Activated T-cell treated with anti-CD3 and anti-CD28 coated beads, Interleukin-2, amount 50 U/mL, for 48 hours (primary cell): Measurements from ENCODE around the gene C2CD2.
A peak's percentile ranks its signal among the peaks of the same experiment; 100 is the strongest.
"Not testable (repeated sequence)": the region's sequence is repeated elsewhere in the genome, so short reads cannot be mapped to it uniquely, and the experiment has no call there.

Experiments
- DNase-seq, 2 experiments: peaks; one replicate each; pipeline ENCODE4 v3.0.0-alpha.2; 2020

C2CD2 gene

GRCh38 chr21:41974752-41975053 lies 20.9 kb upstream of the C2CD2 start:
- no peak for DNase-seq

DNA sequence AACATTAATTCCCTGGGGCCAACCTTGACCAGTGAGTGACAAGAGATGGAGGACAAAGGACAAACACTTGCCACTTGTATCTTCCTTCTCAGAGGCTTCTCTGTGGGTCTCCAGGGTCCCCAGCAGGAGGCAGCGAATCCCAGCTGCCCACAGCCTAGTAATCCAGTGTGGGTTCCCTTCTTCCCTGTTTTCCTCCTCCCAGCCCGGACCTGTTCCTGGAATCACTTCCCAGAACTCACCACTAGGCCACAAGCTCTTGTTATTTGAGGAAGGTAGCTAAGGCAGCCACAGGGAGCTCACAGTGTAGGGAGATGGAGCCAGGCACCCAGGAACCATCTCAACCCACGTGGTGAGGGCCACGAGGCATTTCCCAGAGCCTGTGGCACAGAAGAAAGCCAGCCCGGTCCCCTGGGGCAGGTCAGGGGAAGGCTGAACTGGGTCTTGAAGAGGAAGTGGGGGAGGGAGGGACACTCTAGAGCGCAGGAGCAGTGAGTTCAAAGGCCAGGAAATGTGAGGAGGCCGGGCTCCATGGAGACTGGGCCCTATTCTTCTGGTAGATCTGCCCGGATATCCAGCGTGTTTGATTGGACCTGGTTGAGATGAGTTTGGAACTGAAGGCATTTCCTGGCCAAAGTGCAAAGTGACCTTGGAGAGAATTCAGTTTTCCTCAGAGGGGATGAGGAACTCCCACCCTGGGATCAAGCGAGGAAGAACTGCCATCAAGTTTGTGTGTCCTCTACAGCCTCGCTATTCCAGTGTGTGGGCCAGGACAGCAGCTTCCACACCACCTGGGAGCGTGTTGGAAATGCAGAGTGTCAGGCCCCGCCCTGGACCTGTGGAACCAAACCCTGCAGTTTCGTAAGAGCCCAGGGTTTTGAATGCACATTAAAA lies 20.3 kb upstream of the C2CD2 start:
- peak in 1 of 2 experiments; percentile 29 for DNase-seq

GRCh38 chr21:41973427-41973831 lies 19.6 kb upstream of the C2CD2 start:
- peak in 1 of 2 experiments; percentile 3 for DNase-seq

DNA sequence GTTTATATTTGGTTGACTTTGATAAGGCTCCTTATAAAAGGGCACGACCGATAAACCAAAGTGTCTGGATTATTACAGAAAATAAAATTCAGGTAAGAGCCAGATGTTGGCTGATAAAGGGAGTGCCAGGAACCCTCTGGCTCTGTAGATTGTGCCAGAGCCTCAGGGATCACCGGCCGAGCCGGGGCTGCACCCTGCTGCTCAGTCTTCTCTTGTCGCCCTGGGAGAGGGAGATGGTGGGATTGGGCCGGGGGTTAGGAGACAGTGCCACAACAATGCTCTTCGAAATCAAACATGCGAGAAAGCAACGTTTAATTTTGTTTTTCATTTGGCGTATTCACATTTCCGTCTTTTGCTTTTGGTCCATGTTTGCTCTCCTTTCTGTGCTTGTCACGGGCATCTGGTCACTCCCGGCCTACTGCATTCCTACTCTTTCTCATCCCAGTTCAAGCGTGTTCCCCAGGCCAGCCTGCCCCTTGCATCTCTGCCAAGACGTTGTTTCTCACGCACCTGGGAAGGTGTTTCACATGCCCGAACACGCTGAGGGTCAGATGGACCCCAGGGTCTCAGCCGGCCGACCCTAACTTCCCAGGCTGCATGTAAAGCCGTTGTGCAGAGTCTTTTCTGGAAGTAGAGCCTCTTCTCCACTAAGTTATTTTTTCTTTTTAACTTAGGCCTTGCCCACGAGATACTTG lies 18.8 kb upstream of the C2CD2 start:
- peak in 1 of 2 experiments; percentile 2 for DNase-seq

GRCh38 chr21:41971891-41972290 lies 18.1 kb upstream of the C2CD2 start:
- DNase-seq, result no peak

- DNase-seq, result peak in 1 of 2 experiments; percentile 7
Measured at GRCh38 chr21:41970751-41971653, 17.2 kb upstream of the C2CD2 start.

DNA sequence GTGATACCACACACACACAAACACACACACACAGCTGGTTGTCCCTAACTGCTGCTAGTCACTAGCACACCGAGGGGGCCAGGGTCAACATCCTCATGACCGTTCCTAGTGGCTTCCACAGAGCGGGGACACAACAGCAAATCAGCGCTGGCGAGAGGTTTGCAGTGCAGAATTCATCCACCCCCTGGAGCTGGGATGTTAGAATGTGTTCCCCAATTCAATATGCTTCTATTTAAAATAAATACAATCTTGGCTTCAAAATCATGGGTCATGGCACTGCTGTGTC lies 16.2 kb upstream of the C2CD2 start:
- DNase-seq, result no peak

GRCh38 chr21:41967708-41968107 lies 13.9 kb upstream of the C2CD2 start:
- peak in 1 of 2 experiments; percentile 2 for DNase-seq

DNA sequence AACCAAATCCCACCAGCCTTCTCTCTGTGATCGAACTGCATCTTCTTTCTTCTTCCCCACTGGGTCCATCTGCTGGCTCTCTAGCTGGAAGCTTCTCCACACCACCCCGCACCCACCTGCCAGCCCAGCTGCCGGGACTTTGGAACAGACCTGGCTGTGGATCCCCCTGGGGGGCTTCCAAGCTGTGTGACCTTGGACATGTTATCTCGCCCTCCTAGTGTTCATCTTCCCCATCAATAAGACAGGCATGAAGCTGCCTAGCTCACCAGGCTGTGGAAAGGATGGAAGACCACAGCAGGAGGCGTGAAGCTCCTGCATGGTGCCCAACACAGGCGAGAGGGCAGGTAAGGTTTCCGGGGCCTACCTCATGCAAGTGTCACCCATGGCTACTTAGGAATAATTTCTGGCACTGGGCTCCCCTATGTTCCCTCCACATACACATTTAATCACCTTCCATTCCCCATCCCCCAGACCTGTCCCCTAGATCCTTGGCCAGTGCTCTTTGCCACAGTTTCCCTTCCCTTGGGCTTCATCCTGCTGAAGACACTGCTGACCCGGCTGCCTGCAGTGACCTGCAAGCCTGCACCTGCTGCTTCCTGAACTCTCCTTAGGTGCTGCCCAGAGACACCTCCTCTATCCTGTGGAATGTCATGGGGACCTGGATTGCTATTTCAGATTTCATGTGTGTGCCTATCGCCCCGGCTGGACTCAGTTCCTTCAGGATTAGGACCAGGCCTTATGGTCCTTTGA lies 13.2 kb upstream of the C2CD2 start:
- DNase-seq, result peak; percentile 7 to 9

- peak in 1 of 2 experiments; percentile 7 for DNase-seq
Measured at GRCh38 chr21:41966041-41966833, 12.4 kb upstream of the C2CD2 start.

GRCh38 chr21:41965461-41966013 lies 11.7 kb upstream of the C2CD2 start:
- DNase-seq, result no peak

- peak in 1 of 2 experiments; percentile 2 for DNase-seq
Measured at GRCh38 chr21:41965045-41965444, 11.2 kb upstream of the C2CD2 start.

GRCh38 chr21:41964171-41964570 lies 10.4 kb upstream of the C2CD2 start:
- peak in 1 of 2 experiments; percentile 5 for DNase-seq

DNA sequence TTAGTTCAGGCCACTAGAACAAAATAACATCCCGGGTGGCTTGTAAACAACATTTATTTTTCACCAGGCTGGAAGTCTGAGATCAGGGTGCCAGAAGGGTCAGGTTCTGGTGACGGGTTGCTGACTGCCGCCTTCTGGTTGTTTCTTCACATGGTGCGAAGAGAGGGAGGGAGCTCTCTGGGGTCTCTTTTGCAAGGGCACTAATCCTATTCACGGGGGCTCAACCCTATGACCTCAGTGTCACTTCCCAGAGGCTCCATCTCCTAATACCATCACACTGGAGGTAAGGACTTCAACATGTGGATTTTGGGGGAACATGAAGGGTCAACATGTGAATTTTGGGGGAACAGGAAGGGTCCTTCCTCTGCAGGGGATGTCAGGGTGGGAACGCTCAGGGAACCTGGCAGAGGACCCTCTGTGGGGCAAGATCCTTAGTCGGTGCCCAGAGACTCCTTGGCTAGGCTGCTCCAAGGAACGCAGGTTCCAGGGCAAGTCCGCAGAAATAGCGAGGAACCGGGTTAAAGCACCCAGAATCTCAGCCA lies 8.7 kb upstream of the C2CD2 start:
- DNase-seq, result peak in 1 of 2 experiments; percentile 6

DNA sequence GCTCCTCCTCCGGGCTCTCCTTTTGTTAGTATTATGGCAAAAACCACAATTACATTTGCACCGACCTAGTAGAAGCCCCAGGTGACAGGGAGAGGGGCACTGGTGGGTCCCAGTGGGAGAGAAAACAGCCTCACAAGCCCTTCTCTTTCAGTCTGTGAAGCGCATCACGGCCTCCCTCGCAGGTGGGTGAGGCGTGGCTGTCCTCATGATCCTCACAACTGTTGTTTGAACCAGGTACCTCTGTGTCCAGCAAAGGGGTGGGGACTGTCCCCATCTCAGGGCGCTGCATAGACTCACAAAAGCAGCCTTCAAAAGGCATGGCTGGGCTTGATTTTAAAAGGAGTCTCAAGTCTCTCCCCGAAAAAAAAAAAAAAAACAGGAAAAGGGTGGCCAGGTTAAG lies 7.9 kb upstream of the C2CD2 start:
- DNase-seq, result peak in 1 of 2 experiments; percentile 1

- no peak for DNase-seq
Measured at GRCh38 chr21:41961282-41961701, 7.5 kb upstream of the C2CD2 start.

DNA sequence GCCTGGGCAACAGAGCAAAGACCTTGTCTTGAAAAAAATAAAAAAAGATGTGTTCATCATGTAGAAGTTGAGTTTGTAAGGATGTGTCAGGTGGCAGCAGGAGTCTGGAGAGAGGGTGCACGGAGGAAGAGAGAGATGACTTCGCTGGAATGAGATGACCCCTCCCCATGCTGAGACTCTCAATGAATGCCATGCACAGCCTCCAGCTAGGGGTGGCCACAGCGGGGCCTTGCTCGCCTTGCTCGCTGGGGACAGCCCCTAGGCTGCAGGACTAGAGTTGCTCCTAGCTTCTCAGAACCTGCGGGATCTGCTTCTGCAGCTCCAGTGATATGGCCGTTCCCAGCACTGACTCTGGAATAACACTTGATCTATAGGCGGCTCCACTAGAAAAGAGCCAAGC lies 6.6 kb upstream of the C2CD2 start:
- DNase-seq, result no peak

- DNase-seq, result not testable (repeated sequence)
Measured at GRCh38 chr21:41959697-41960096, 5.9 kb upstream of the C2CD2 start.

DNA sequence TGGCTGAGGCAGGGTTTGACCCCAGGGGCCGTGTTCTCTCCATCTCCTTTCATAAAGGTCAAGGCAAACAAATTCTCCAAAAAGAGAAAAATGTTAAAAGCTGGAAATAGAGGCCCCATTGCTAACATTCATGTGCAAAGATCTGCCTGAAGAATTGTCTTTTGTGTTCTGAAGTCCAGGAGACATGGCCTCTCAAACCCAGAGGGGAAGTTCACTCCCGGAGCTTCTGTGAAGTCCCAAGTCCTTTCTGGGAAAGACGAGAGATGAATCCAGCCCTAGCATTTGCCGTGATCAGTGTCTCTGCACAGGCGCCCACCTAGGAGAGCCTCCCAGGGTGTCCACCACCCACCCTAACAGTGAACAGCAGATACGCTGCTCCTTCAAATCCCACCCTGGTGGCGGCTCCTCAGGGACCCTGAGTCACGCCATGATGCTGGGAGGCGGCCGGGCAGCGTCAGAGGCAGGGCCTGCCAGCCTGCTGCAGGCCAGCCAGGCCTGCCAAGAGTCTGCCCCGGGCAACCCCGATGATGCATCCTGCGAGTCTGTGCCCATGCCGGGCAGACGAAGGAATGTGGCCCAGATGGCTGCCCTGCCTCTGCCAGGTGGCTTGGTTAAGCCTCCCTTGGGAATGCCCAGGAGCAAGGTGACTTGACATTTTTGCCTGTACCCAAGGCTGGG lies 5.2 kb upstream of the C2CD2 start:
- DNase-seq, result no peak

DNA sequence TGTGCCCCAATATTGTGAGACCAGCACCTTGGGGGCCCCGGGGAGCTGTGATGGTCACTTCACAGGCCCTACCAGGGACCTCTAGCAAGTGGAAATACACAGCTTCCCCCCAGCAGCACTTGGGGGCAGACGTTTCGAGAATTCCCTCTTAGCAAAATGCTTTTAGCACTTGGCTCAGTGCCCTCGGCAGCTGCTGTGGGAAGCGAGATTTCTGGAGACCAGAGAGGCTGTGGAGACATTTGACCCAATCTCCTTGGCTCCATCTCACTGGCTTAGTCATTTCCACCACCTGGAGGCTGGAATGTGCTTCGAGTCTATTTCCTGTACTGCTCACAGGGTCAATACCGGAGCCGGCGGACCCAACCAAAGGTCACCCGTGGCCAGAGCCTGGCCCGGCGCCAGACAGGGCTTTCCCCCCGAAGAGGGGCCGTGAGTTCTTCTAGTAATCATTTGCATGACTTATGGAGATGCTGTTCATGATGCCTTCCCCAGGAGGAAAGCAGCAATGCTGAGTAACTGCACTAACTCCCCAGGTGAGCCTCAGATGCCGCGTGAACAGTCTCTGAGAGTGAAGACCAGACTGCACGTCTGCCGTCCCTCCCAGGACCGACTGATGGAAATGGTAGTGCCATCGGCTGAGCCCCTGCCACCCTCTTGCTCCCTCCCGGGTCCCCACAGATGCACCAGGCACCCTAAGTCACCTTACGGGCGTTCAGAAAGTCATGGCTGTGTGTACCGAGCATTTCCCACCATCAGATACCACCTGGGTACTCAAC lies 4.4 kb upstream of the C2CD2 start:
- no peak for DNase-seq
